Transverse colon (tissue), 4 donors: ENCODE results near the gene FAM20B. TPM values are rescaled to one million over a fixed set of nuclear protein-coding genes. Genes with fewer than 3 reads are reported as not detected.
A peak's percentile ranks its signal among the peaks of the same experiment; 100 is the strongest.

Source experiments
- DNase-seq: peaks from one replicate; pipeline ENCODE4 v3.0.0-alpha.2; 2019
- H3K27ac ChIP-seq, 4 donors: fragments of 200-600 bp; sonication (generic); 2 replicates each; pipeline ENCODE4 v1.5.1; 2016 to 2018; ENCODE audit warnings: inconsistent platforms in 4 of 4
- H3K27me3 ChIP-seq: fragments of 200-600 bp; sonication (generic); 2 replicates; pipeline ENCODE4 v1.5.1; 2017; ENCODE audit warnings: inconsistent platforms
- H3K36me3 ChIP-seq, 4 donors: fragments of 200-600 bp; sonication (generic); 2 replicates each; pipeline ENCODE4 v1.5.1; 2017 to 2019; ENCODE audit warnings: inconsistent platforms in 4 of 4
- H3K4me1 ChIP-seq, 4 donors: fragments of 200-600 bp; sonication (generic); 2 replicates each; pipeline ENCODE4 v1.5.1; 2017 to 2020; ENCODE audit warnings: inconsistent platforms in 4 of 4
- H3K4me3 ChIP-seq, 4 donors: fragments of 200-600 bp; sonication (generic); 1 replicate in 1 of 4; 2 replicates in 3 of 4; pipeline versions ENCODE4 v1.5.1 to v1.6.1; 2017 to 2019; ENCODE audit warnings: inconsistent platforms in 4 of 4
- H3K9me3 ChIP-seq, 2 donors: fragments of 200-600 bp; sonication (generic); 2 replicates each; pipeline ENCODE4 v1.5.1; 2017 to 2019; ENCODE audit warnings: inconsistent platforms in 2 of 2
- CTCF ChIP-seq, 5 experiments: fragments of 200-600 bp in 3 of 5; fragments of 450-650 bp in 2 of 5; sonication (generic) in 3 of 5; IDR thresholded peaks; 1 replicate in 2 of 5; 2 replicates in 3 of 5; pipeline ENCODE4 v1.5.1; 2016 to 2017; ENCODE audit warnings: antibody characterized with exemption in 5 of 5, inconsistent platforms in 3 of 5, mild to moderate bottlenecking in 2 of 5, moderate library complexity in 1 of 5
- EP300 ChIP-seq: sonication (generic); formaldehyde crosslinking; IDR thresholded peaks from one replicate; pipeline ENCODE4 v1.6.1; 2017; ENCODE audit warnings: antibody characterized with exemption, low read depth
- POLR2A ChIP-seq: fragments of 450-650 bp; IDR thresholded peaks from one replicate; pipeline ENCODE4 v1.6.1; 2016; ENCODE audit warnings: antibody characterized with exemption, mild to moderate bottlenecking, moderate library complexity
- POLR2AphosphoS5 ChIP-seq, 3 donors: sonication (generic); formaldehyde crosslinking; IDR thresholded peaks; one replicate each; pipeline ENCODE4 v1.6.1; 2016; ENCODE audit warnings: antibody characterized with exemption in 3 of 3
- WGBS, 2 donors: methylation state at CpG; one replicate each; pipeline ENCODE4 v1.1.5; 2018; ENCODE audit warnings: low coverage in 1 of 2; 5-methylcytosine and 5-hydroxymethylcytosine counted together
- in situ Hi-C, 4 donors: fragments of 200-750 bp; cut with MboI; loops; one replicate each; pipeline versions ENCODE4 v1.15.0 to v1.15.1; 2017; ENCODE audit warnings: low sequenced_read_pairs in 3 of 4, low pct_ligation_motif_present in 1 of 4, low pct_unique_long_range_greater_than_20kb in 1 of 4
- intact Hi-C: fragments of 100-400 bp; cut with DNase I; formaldehyde crosslinking; loops from one replicate; pipeline ENCODE4 v1.15.1; 2023; ENCODE audit warnings: low total_unique reads
- total RNA-seq, 4 donors: library from RNA; depleted of rRNA; stranded (reverse); fragments of >200 nt; gene quantifications; one replicate each; pipeline ENCODE4 v1.1.0, GENCODE V29; 2016

FAM20B gene
- total RNA-seq, 4 donors from 2014 or later = 10.8 to 24.9 (median 17.5) TPM

GRCh38 chr1:179079113-179079761 is 53.5 kb downstream of the FAM20B start:
- H3K9me3 ChIP-seq = no peaks in the 10 kb centered on the region
- no peaks in the 10 kb centered on the region for H3K36me3 ChIP-seq
- H3K27ac ChIP-seq = no peak overlapping the region
- TF ChIP-seq CTCF (IDR thresholded peaks at IDR 0.05) (peak; percentile 61 to 74 (median 71)), POLR2A (no peak)
- in situ Hi-C loops = loop anchor here (5.0 to 25.0 kb wide), 4 partner anchors 283 to 296 kb away; partner anchors contain the start of gene AXDND1 (in 3 of the 4)
- peaks cover 6 to 30% (median 22%) of the 10 kb centered on the region in 4 donors for H3K4me1 ChIP-seq
- intact Hi-C loops = no loop called here
- no peak overlapping the region for H3K4me3 ChIP-seq
- no peaks in the 10 kb centered on the region for H3K27me3 ChIP-seq
- DNase-seq = peak; percentile 57
- WGBS, 2 donors = 52 to 70% methylated on average over 11 to 18 of the region's 18 CpGs

GRCh38 chr1:179080866-179081686 is 55.4 kb downstream of the FAM20B start:
- Histone ChIP-seq H3K4me3 (peak overlapping the region in 3 of 4 donors; percentile 84 to 94 (median 87)), H3K27me3 (no peaks in the 10 kb centered on the region), H3K27ac (peak overlapping the region; percentile 92 to 94 (median 94)), H3K36me3 (no peaks in the 10 kb centered on the region), H3K4me1 (peaks cover 6 to 30% (median 22%) of the 10 kb centered on the region in 4 donors), H3K9me3 (no peaks in the 10 kb centered on the region)
- in situ Hi-C loops = loop anchor here in 1 of 4 donors (25.0 kb wide), 1 partner anchor 281 kb away; the partner anchor contains the start of gene AXDND1
- 8 to 30% methylated on average over 5 to 18 of the region's 18 CpGs for WGBS, 2 donors
- intact Hi-C loops = loop anchor here (5.0 kb wide), 1 partner anchor 286 kb away; the partner anchor contains the start of gene AXDND1
- TF ChIP-seq POLR2A (no peak), EP300 (no peak), CTCF (IDR thresholded peaks at IDR 0.05) (no peak), POLR2AphosphoS5 (IDR thresholded peaks at IDR 0.05) (no peak)
- no peak for DNase-seq

GRCh38 chr1:179081687-179082332 is 56.1 kb downstream of the FAM20B start, which contains the start of gene TOR3A:
TOR3A (plus strand) TSS chr1:179082070; CDS start chr1:179082129, 59 bp downstream.
- Histone ChIP-seq H3K36me3 (no peaks in the 10 kb centered on the region), H3K27me3 (no peaks in the 10 kb centered on the region), H3K4me3 (peak within 1 kb of the TSS; percentile 84 to 94 (median 88)), H3K4me1 (peaks cover 6 to 30% (median 22%) of the 10 kb centered on the region in 4 donors), H3K9me3 (no peaks in the 10 kb centered on the region), H3K27ac (peak within 1 kb of the TSS; percentile 92 to 94 (median 94))
- WGBS, 2 donors = 1% methylated on average over 37 of the region's 51 CpGs; no CpG with 5 or more reads in 1 of the 2 donors
- in situ Hi-C loops = loop anchor here in 1 of 4 donors (25.0 kb wide), 1 partner anchor 280 kb away; the partner anchor contains the start of gene AXDND1
- TF ChIP-seq POLR2A (peak; percentile 83), CTCF (IDR thresholded peaks at IDR 0.05) (peak in 1 of 5 experiments; percentile 23), POLR2AphosphoS5 (IDR thresholded peaks at IDR 0.05) (peak; percentile 78 to 92 (median 89)), EP300 (no peak)
- peak; percentile 96 for DNase-seq
- intact Hi-C loops = loop anchor here (5.0 kb wide), 1 partner anchor 285 kb away; the partner anchor contains the start of gene AXDND1
